IPS-11a (cell line): Measurements from ENCODE around the gene FGFBP1.

Source experiments
- H3K4me3 ChIP-seq: one replicate; pipeline ENCODE4 v1.5.1; 2013; ENCODE audit warnings: low read depth, low read length, control low read depth

Gene FGFBP1

GRCh38 chr4:15913631-15913970, 24.9 kb downstream of the FGFBP1 start:
- no peak overlapping the region for H3K4me3 ChIP-seq

DNA sequence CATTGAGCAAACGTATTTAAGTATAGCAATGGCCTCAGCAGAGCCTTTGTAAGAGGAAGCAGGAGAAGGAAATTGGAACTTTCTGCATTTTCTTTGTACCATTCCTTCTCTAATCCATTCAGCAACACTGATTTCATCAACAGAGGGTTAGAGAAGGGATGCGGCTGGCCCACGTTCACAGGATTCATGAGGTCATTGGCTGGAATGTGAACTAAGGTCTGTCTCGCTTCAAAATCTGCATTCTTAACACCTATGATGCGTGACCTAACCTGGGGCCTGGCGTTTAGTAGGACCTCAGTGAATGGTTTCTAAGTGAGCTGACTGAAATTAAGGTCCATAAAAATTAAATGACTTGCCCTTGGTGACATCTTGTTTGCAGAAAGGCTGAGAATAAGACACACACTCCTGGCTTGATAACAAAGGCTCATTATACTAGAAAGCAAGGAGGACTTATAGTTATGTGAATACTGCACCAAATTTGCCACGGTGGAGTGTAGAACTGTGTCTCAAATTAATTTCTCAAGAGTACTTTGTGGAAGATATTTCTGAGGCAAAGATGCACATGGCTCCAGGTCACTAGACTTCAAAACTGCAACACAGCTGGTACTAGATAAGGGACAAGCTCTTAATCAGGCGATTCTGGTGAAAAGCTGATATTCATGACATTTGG, 25.4 kb downstream of the FGFBP1 start:
- H3K4me3 ChIP-seq = no peak overlapping the region

GRCh38 chr4:15912236-15912635, 26.3 kb downstream of the FGFBP1 start:
- H3K4me3 ChIP-seq = no peak overlapping the region

GRCh38 chr4:15910155-15910940, 28.2 kb downstream of the FGFBP1 start:
- no peak overlapping the region for H3K4me3 ChIP-seq

GRCh38 chr4:15907430-15907829, 31.1 kb downstream of the FGFBP1 start:
- no peak overlapping the region for H3K4me3 ChIP-seq

- no peak overlapping the region for H3K4me3 ChIP-seq
Observed at GRCh38 chr4:15906020-15906443, 32.5 kb downstream of the FGFBP1 start.

GRCh38 chr4:15902746-15903145, 35.8 kb downstream of the FGFBP1 start:
- H3K4me3 ChIP-seq = no peak overlapping the region

GRCh38 chr4:15901998-15902397, 36.5 kb downstream of the FGFBP1 start:
- no peak overlapping the region for H3K4me3 ChIP-seq

GRCh38 chr4:15901007-15901406, 37.5 kb downstream of the FGFBP1 start:
- no peak overlapping the region for H3K4me3 ChIP-seq

DNA sequence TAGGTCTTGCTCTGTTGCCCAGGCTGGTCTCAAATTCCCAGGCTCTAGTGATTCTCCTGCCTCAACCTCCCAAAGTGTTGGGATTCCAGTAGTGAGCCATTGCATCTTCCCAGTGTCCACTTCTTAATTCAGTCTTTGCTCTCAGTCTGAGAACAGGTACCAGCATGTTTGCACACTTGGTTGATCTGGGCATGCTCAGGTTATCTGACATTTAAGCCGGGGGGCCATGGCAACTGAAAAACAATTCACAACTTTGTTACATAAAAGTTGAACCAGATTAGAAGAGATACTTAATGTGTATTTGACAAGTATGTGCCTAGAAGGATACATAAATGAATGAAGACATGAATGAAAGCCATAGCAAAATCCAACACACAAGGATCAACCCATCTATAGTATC, 39.0 kb downstream of the FGFBP1 start:
- H3K4me3 ChIP-seq = no peak overlapping the region

DNA sequence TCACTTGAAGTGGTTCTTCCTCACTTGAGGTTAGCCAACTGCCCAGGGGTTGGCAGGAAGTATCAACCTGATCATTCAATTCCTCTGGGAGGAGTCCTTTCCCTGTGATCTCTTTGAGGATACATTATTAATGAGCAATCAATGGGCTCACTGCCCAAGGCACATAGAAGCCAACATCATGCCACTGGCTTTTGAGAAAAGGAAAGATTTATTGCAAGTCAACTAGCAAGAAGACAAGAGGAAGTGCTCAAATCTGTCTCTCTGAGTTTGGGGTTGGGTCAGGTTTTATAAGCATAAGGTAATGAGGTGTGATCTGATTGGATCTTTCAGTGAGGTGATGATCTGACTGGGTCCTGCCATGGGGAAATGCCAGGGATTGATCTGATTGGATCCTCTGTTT, 39.6 kb downstream of the FGFBP1 start:
- no peak overlapping the region for H3K4me3 ChIP-seq

DNA sequence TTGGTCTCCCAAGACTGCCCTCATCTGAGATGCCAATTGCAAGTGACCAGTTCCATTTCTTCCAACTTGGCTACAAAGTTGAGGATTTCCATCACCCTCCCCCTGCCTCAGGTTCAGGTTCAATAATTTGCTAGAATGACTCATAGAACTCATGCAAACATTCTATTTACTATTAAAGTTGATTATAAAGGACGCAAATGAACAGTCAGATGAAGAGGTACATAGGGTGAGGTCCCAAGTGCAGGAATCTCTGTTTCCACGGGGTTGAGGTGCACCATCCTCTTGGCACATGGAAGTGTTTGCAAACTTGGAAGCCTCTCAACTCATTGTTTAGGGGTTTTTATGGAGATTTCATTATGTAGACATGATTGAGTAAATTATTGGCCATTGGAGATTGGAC, 41.0 kb downstream of the FGFBP1 start:
- no peak overlapping the region for H3K4me3 ChIP-seq

- H3K4me3 ChIP-seq = no peak overlapping the region
Observed at GRCh38 chr4:15894921-15895916, 43.3 kb downstream of the FGFBP1 start.

DNA sequence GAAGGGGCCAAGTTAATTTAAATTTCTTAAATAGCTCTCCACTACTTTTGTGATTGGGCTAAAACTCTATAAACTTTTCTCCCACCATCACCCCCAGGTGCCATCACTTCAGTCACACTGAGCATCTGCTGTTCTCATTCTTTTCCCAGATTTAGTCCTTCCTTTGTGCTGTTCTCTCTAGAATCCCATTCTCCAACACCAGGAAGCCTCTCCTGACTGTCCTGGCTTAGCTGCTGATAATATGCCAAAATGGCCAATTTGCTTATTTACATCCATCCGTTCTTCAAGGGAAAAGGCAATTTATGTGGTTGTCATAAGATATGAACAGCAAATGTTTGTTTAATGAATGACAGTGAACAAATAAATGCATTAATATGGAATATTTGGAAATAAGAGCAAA, 44.1 kb downstream of the FGFBP1 start:
- no peak overlapping the region for H3K4me3 ChIP-seq

GRCh38 chr4:15893962-15894361, 44.6 kb downstream of the FGFBP1 start:
- no peak overlapping the region for H3K4me3 ChIP-seq

- no peak overlapping the region for H3K4me3 ChIP-seq
Observed at GRCh38 chr4:15891312-15891711, 47.2 kb downstream of the FGFBP1 start.

DNA sequence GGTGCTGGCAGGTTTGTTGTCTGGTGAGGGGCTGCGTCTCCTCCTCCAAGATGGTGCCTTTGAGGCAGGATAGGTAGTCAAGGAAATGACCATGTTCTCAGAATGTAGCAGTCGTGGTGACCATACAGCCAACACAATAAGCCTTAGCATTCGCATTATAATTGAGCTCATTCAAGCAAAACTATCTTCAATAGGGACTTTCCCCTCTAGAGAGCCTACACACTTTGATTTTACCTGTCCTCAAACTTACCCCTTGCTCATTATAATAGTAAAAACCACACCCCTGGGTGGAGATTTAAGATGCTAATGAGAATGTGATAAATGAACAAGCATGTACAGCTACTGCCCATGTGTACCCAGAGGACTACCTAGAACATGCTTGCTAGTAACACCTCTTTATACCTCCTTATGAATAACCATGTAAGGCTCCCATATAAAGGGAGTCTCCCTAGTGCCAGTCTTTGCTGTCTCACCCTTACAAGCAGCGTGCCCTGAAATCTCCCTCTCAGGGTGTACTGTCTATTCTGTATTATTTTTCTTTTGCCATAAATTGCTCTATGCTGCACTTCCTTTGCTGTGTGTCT, 48.2 kb downstream of the FGFBP1 start:
- no peak overlapping the region for H3K4me3 ChIP-seq

DNA sequence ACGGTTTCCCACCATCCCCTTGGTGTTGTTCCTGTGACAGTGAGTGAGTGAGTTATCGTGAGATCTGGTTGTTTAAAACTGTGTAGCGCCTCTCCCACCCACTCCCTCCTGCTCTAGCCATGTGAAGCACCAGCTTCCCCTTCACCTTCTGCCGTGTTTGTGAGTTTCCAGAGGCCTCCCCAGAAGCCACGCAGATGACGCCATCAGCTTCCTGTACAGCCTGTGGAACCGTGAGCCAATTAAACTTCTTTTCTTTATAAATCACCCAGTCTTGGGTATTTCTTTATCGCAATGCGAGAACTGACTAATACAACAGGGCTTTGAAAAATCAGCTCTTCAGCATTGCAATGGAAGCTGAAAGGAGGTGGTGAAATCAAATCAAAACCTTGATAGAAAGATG, 50.0 kb downstream of the FGFBP1 start:
- H3K4me3 ChIP-seq = no peak overlapping the region
